KOPT-K1 (cell line): ENCODE data around the gene TIAM2.
A peak's percentile ranks its signal among the peaks of the same experiment; 100 is the strongest.

Experiments
- H3K27ac ChIP-seq: fragments of 200-600 bp; sonication (generic); 2 replicates; pipeline ENCODE4 v1.5.1; 2016; ENCODE audit warnings: antibody characterized with exemption, mild to moderate bottlenecking, low read depth, low read length; ENCODE audit not compliant: poor library complexity, severe bottlenecking
- H3K36me3 ChIP-seq: fragments of 200-600 bp; sonication (generic); 2 replicates; pipeline ENCODE4 v1.5.1; 2017; ENCODE audit warnings: antibody characterized with exemption, mild to moderate bottlenecking, low read length, moderate library complexity; ENCODE audit not compliant: insufficient read depth
- H3K9me3 ChIP-seq: fragments of 200-600 bp; sonication (generic); 2 replicates; pipeline ENCODE4 v1.5.1; 2017; ENCODE audit warnings: antibody characterized with exemption, low read length, mild to moderate bottlenecking; ENCODE audit not compliant: insufficient read depth, poor library complexity, severe bottlenecking

Gene TIAM2

GRCh38 chr6:155054491-155055250 is 59.6 kb downstream of the TIAM2 start:
- Histone ChIP-seq H3K27ac (no peak overlapping the region), H3K36me3 (no peaks in the 10 kb centered on the region), H3K9me3 (no peaks in the 10 kb centered on the region)

GRCh38 chr6:155055729-155056128 is 60.6 kb downstream of the TIAM2 start:
- H3K27ac ChIP-seq, result no peak overlapping the region
- H3K36me3 ChIP-seq, result no peaks in the 10 kb centered on the region
- no peaks in the 10 kb centered on the region for H3K9me3 ChIP-seq

- H3K9me3 ChIP-seq, result no peaks in the 10 kb centered on the region
- H3K27ac ChIP-seq, result no peak overlapping the region
- H3K36me3 ChIP-seq, result no peaks in the 10 kb centered on the region
These were observed 61.6 kb downstream of the TIAM2 start for GRCh38 chr6:155056756-155057155.

GRCh38 chr6:155061381-155061780 is 66.3 kb downstream of the TIAM2 start:
- no peaks in the 10 kb centered on the region for H3K9me3 ChIP-seq
- no peaks in the 10 kb centered on the region for H3K36me3 ChIP-seq

GRCh38 chr6:155062866-155063341 is 67.8 kb downstream of the TIAM2 start:
- no peak overlapping the region for H3K27ac ChIP-seq
- H3K9me3 ChIP-seq, result no peaks in the 10 kb centered on the region
- no peaks in the 10 kb centered on the region for H3K36me3 ChIP-seq

More at GRCh38 chr6:155061381-155061780, 66.3 kb downstream of the TIAM2 start:
- no peak overlapping the region for H3K27ac ChIP-seq

- Histone ChIP-seq H3K9me3 (no peaks in the 10 kb centered on the region), H3K36me3 (no peaks in the 10 kb centered on the region), H3K27ac (no peak overlapping the region)
These were observed 69.2 kb downstream of the TIAM2 start for GRCh38 chr6:155064303-155064702.

- no peaks in the 10 kb centered on the region for H3K36me3 ChIP-seq
- H3K27ac ChIP-seq, result no peak overlapping the region
- no peaks in the 10 kb centered on the region for H3K9me3 ChIP-seq
These were observed 71.2 kb downstream of the TIAM2 start for GRCh38 chr6:155066361-155066760.

- no peaks in the 10 kb centered on the region for H3K36me3 ChIP-seq
- no peak overlapping the region for H3K27ac ChIP-seq
- H3K9me3 ChIP-seq, result no peaks in the 10 kb centered on the region
These were observed 72.0 kb downstream of the TIAM2 start for GRCh38 chr6:155066921-155067680.

GRCh38 chr6:155067956-155068615 is 73.0 kb downstream of the TIAM2 start:
- Histone ChIP-seq H3K36me3 (no peaks in the 10 kb centered on the region), H3K9me3 (no peaks in the 10 kb centered on the region), H3K27ac (no peak overlapping the region)

GRCh38 chr6:155069543-155069942 is 74.4 kb downstream of the TIAM2 start:
- Histone ChIP-seq H3K36me3 (no peaks in the 10 kb centered on the region), H3K27ac (no peak overlapping the region)

GRCh38 chr6:155075930-155076695 is 81.0 kb downstream of the TIAM2 start:
- H3K9me3 ChIP-seq, result no peaks in the 10 kb centered on the region
- H3K36me3 ChIP-seq, result no peaks in the 10 kb centered on the region
- no peak overlapping the region for H3K27ac ChIP-seq

More at GRCh38 chr6:155069543-155069942, 74.4 kb downstream of the TIAM2 start:
- no peaks in the 10 kb centered on the region for H3K9me3 ChIP-seq

- H3K27ac ChIP-seq, result no peak overlapping the region
- no peaks in the 10 kb centered on the region for H3K36me3 ChIP-seq
- no peaks in the 10 kb centered on the region for H3K9me3 ChIP-seq
These were observed 82.2 kb downstream of the TIAM2 start for GRCh38 chr6:155077331-155077730.

- Histone ChIP-seq H3K27ac (peak overlapping the region; percentile 46), H3K36me3 (no peaks in the 10 kb centered on the region), H3K9me3 (no peaks in the 10 kb centered on the region)
These were observed 82.7 kb downstream of the TIAM2 start for GRCh38 chr6:155077784-155078183.

GRCh38 chr6:155078331-155078745 is 83.2 kb downstream of the TIAM2 start:
- H3K36me3 ChIP-seq, result no peaks in the 10 kb centered on the region
- H3K9me3 ChIP-seq, result no peaks in the 10 kb centered on the region
- H3K27ac ChIP-seq, result peak overlapping the region; percentile 46
